ENCODE results near the gene CCBE1.

The CCBE1 gene

GRCh38 chr18:59454909-59455727 is 242.1 kb downstream of the CCBE1 start:
- no peak for DNase-seq (ENCODE audit: low spot score)

- DNase-seq (ENCODE audit: low spot score) = no peak
Observed at GRCh38 chr18:59453468-59453961, 243.7 kb downstream of the CCBE1 start.

- DNase-seq (ENCODE audit: low spot score) = no peak
Observed at GRCh38 chr18:59451963-59452362, 245.3 kb downstream of the CCBE1 start.

GRCh38 chr18:59451073-59451472 is 246.2 kb downstream of the CCBE1 start:
- no peak for DNase-seq (ENCODE audit: low spot score)

- DNase-seq (ENCODE audit: low spot score) = no peak
Observed at GRCh38 chr18:59448546-59448945, 248.7 kb downstream of the CCBE1 start.

- peak; percentile 30 for DNase-seq (ENCODE audit: low spot score)
Observed at GRCh38 chr18:59446012-59446411, 251.2 kb downstream of the CCBE1 start.

GRCh38 chr18:59437851-59438569 is 259.2 kb downstream of the CCBE1 start:
- no peak for DNase-seq (ENCODE audit: low spot score)

GRCh38 chr18:59432803-59433597 is 264.2 kb downstream of the CCBE1 start:
- no peak for DNase-seq (ENCODE audit: low spot score)

GRCh38 chr18:59431131-59431530 is 266.1 kb downstream of the CCBE1 start:
- DNase-seq (ENCODE audit: low spot score) = no peak

GRCh38 chr18:59429608-59430007 is 267.6 kb downstream of the CCBE1 start:
- no peak for DNase-seq (ENCODE audit: low spot score)

- DNase-seq (ENCODE audit: low spot score) = no peak
Observed at GRCh38 chr18:59428018-59428417, 269.2 kb downstream of the CCBE1 start.

- DNase-seq (ENCODE audit: low spot score) = no peak
Observed at GRCh38 chr18:59426855-59427254, 270.4 kb downstream of the CCBE1 start.

- no peak for DNase-seq (ENCODE audit: low spot score)
Observed at GRCh38 chr18:59423259-59423658, 274.0 kb downstream of the CCBE1 start.

GRCh38 chr18:59420244-59420643 is 277.0 kb downstream of the CCBE1 start:
- DNase-seq (ENCODE audit: low spot score) = no peak

- no peak for DNase-seq (ENCODE audit: low spot score)
Observed at GRCh38 chr18:59419386-59419785, 277.8 kb downstream of the CCBE1 start.

GRCh38 chr18:59416818-59417217 is 280.4 kb downstream of the CCBE1 start:
- no peak for DNase-seq (ENCODE audit: low spot score)

GRCh38 chr18:59414111-59414653 is 283.0 kb downstream of the CCBE1 start:
- no peak for DNase-seq (ENCODE audit: low spot score)

GRCh38 chr18:59402432-59403090 is 294.7 kb downstream of the CCBE1 start:
- peak; percentile 81 for DNase-seq (ENCODE audit: low spot score)

- DNase-seq (ENCODE audit: low spot score) = peak; percentile 70
Observed at GRCh38 chr18:59400407-59400806, 296.8 kb downstream of the CCBE1 start.

- DNase-seq (ENCODE audit: low spot score) = no peak
Observed at GRCh38 chr18:59395226-59396175, 301.7 kb downstream of the CCBE1 start.
